Measurements from ENCODE around the gene TGFBR2.

TGFBR2 gene

DNA sequence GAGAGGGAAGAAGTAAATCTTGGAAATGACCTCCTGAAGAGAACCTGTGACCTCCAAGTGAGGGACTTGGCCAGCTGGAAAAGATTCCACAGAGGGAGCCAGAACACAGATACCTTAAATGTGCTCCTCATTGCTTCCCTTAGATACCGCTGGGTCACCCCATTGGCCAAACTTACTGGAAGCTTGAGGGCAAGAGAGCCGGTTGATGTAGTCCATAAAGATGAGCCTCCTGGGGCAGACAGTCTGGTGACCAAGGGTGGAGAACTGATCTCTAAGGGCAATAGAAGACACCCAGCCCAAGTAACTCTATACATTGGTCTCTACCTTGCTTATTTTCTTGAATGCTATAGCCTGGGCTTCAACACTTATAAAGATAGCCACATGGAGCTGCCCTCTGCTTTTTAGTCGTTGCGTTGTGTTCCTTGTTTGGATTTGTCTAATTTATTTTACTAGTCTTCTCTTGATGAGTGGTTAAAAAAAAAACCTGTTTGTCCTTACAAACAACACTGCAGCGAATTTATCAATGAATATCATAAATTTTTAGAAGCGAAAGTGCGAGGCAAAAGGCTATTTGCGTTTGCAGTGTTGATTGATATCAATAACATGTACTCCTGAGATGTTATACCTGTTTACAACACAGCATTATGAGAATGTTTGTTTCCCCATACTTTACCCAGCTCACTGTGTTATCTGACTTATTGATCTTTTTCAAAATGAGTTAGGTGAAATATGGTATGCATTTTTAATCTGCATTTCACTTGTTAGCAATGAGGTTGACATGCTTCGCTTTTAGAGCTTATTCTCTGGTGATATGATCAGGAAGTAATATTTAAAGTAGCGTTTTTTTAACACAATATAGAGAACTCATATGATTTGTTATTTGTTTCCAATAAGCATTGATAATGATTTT, 31.2 kb downstream of the TGFBR2 start:
- no peak for DNase-seq

DNA sequence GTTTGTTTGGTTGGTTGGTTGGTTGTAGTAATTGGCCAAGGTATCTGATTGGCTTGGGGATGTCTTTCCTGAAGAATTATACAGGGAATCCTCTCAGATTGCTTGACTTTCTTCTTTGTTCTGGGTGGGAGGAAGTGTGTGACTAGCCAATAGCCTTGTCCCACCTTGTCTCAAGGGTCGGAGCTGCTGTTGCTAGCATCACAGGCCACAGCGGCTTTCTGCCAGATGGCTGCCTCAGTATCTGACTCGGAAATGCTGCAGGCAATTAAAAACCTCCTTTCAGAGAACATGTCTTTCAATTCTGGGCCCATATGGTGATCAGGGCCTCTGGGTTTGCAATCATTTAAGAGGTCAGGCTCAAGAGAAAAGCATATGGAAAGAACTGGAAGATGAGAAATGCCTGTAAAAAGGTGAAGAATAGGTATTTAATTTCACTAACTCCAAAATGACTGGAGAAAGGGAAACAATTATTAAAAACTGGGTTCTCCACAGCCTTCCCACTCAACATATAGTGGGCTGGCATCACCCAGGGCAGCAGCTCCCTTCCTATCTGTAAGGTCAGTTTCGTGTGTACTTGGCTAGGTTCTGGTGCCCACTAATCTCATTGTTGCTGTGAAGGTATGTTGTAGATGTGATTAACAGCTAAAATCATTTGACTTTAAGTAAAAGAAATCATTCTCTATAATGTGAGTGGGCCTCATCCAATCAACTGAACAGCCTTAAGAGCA, 32.4 kb downstream of the TGFBR2 start:
- no peak for DNase-seq

DNA sequence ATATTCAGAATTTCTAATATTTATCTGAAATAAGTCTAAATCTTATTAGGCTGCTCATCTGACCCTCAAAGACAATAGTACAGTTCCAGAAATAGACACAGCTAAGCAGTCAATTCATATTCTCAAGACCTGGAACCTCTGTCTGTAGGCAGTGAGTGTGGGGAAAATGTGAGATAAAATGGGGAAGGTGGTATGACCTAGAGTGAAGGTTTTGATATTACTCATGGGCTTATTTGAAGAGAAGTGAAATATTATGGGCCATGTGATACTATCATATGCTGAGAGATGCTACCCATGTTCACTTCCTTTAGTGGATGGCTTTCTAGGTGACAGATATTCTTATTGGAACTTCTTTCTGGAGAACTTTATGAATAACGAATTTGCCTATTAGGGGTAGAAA, 33.5 kb downstream of the TGFBR2 start:
- no peak for DNase-seq

DNA sequence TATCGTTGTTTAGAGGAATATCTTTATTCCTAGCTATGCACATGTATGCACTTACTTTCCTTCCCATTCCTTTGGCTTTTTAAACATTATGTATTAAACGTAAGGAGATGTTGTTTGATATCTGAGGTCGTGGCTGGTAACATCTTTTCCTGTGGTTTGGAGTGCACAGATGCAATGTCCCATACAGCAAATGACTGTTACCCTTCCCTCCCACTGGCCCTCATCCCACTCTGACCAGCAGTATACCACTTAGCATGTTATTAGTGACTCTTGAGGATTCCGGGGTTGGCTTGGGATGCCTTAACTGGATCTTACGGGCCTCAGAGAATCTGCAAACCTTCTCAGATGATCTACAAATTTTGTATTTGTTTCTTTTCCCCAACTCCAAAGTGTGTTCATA, 34.5 kb downstream of the TGFBR2 start:
- DNase-seq, result no peak

DNA sequence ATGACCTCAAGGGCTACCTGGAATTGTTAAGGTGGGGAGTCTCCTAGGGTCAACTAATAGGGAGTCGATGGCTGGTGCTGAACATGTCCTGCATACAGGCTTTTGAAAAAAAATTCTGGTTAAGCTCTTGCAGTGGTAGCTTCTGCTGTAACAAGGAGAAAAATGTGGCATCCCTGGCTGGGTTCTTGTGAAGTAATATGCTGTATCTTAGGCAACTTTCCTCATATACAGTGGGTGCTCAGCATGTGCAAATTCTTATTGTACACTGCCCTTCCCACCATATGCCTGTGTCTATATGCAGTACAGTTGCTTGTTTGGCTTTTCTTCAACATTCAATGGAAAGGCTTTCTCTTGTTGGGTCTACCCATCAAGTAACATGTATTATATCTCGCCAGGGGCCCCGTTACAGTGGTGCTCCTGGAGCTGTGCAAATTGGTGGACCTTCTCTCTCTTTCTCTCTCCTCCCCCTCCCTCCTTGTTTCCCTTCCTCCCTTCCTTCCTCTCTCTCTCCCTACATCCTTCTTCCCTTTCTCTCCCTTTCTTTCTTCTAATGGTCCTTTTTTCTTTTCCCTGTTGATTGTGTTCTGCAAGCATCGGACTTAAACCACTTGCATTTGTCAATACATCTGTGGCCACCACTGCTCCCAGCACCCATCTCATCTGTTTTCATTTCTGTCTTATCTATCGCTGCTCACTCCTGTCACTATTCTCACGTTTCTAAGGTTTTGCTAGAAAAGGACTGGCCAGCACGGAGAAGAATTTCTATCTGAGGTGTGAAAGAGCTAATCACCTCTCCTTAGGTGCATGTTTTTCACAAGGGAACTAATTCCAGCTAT, 35.2 kb downstream of the TGFBR2 start:
- no peak for DNase-seq

DNA sequence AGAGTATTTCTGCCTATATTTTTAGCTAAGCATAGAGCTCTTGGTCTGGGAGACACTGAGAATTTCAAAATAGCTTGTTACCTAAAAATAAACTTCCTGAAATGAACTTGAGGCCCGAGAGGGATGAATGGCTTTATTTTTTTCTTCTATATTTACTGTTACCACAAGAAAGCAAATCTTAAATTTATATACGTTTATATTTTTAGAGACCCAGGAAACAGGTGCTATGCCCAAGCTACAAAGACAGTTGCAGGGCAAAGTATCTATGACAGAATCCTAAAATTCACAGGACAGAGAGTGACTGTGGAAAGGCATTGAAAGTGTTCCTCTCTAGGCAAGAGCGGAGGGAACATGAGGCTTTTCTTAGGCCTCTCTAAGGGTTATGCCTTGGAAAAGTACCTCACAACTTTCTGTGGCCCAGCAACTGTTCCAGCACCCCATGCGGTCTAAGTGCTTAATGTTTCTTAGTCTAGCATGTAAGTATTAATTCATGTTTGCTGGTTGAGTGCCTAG, 36.5 kb downstream of the TGFBR2 start:
- DNase-seq, result no peak

DNA sequence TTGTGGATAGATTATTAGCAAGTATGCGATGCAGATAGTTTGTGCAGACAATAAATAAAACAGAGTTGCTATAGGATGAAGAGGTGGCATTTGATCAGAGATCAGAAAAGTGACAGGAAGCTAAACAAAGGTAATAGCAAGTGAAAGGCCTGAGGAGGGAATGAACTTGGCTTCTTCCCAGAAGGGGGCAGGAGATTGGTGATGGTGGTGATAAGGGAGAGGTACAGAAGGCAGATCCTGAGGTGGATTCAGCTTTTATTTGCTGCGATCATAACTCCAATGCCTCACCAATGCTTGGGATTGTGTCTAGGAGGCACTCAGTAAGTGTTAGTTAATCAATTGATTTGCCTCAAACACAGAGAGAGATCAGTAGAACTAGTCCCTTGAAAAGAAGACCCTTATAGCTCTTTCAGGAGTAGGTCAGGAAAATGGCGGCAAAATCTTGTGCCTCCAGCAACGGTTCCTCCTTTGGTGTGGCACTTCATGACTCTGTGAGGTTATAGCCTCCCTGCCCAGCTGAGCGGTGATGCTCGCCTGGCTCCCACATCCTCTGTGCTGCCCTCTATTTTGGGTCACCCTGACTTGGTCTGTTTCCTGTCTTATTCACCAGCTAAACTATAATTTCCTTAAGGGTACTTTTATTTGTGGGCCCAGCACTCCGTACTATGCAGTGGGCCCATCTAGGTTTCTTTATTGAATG, 37.5 kb downstream of the TGFBR2 start:
- peak; percentile 61 for DNase-seq

DNA sequence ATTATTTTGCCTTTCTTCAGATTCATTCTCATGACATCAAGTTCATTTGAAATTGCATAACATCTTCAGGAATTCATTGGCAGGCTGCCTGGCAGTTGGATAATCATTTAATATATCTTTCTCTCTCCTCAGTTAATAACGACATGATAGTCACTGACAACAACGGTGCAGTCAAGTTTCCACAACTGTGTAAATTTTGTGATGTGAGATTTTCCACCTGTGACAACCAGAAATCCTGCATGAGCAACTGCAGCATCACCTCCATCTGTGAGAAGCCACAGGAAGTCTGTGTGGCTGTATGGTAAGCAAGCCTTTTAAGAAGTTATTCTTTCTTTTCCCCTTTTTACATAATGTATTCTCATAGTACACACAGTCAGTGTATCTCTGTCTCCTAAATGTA, 38.2 kb downstream of the TGFBR2 start:
- DNase-seq, result peak; percentile 55

DNA sequence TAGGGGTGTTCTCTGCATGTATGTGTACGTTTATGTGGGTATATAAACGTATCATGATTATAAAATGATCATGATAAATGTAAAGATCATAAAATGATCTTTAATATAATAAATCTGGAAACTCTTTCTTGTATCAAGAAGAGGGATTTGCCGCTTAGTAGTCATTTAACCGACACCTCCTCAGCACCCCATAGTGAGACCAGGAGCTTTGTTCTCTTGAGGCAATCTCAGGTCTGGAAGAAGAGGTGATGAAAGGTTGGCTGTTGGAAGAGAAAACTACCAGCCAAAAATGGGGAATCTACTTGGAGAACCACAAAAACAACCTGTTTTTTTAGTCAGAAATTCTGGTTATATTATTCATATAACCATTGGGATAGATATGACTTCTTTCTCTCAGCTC, 38.7 kb downstream of the TGFBR2 start:
- no peak for DNase-seq

DNA sequence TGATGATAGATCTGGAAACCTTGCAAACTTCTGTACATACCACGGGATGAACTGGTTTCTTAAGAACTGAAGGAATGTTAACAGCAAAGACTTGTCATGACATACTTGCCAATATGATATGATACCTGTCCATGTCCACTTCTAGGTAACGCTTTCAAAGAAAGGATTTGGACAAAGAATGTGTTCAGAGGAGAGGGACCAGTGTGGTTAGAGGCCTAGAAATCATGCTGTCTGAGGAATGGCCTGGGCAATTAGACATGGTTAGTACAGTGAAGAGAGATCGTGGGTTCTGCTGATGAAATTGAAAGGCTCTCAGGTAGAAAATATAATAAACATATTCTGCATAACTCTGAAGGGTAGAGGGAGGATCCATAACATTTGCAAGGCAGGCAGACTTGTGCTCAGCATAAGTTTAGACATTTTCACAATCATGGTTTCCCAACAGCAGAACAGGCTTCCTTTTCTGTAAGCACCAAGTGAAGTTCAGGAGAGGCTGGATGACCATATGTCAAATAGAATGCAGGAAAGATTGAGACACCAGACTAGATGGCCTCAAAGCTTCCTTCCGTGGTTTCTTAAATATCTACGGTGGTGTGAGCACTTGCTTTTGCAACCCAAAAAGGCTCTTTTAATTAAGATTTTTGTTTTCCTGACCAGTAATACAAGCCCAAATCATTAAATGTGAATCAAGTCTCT, 39.9 kb downstream of the TGFBR2 start:
- no peak for DNase-seq

DNA sequence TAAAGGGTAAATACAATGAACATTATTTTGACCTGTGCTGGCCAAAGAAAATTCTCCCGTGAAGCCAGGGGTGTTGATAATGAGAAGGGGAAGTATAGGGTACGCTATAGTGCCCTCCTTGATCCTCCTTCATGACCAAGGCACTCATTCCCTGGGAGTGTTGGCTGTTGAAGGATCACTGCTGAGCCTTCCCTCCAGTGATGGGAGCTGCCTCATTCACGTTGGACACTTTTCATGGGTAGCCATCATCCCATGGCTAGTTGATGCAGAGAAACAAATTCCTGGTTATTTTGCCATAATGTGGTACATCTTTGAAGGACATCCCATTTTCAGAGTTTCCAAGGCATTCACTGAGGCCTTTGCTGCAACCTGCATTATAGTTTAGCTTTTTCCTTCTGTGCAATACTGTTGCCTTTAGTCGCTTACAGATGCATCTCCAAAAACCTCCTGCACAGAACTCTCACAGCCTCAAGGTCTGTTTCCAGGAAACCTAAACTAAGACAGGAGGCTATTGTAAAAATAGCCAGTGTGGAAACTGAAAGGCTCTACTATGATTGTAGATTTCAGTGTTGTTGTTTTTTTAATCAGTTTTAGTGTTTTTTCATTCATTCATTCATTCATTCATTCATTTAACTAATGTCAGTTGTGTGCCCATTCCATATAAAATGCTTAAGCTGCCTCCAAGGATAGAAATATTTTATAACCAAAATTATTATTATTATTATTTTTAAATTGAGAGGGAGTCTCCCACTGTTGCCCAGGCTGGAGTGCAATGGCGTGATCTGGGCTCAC, 40.8 kb downstream of the TGFBR2 start:
- no peak for DNase-seq

DNA sequence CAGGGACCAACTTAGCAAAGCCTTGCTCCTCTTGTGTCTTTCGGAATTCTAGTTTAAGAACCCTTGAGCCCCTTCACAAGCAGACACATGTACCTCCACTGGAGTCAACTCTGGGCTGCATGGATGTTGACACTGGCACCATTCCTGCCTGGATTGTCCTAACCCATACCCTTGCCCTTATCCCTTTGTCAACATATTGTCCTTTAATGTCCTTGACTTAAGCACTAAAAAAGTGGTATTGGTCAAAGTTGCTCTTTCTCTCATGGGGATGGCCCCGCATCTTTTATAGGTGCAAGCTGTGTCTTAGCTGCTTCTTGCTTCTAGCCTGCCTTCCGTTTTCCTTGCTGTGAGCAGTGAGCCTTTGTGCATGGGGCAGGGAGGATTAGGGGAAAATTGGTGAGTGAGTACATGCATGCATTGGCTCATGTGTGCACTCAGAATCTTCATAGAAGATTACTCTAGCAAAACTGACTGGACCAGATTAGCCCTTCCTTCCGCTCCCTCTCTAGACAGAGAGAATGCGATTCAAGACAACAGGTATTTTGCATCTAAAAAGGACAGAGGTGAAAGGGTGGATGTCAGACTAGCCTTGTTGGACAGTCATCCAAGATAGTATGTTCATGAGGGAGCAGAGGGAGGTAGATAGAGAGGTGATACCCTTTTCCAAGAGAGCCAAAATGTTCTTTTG, 42.4 kb downstream of the TGFBR2 start:
- no peak for DNase-seq

DNA sequence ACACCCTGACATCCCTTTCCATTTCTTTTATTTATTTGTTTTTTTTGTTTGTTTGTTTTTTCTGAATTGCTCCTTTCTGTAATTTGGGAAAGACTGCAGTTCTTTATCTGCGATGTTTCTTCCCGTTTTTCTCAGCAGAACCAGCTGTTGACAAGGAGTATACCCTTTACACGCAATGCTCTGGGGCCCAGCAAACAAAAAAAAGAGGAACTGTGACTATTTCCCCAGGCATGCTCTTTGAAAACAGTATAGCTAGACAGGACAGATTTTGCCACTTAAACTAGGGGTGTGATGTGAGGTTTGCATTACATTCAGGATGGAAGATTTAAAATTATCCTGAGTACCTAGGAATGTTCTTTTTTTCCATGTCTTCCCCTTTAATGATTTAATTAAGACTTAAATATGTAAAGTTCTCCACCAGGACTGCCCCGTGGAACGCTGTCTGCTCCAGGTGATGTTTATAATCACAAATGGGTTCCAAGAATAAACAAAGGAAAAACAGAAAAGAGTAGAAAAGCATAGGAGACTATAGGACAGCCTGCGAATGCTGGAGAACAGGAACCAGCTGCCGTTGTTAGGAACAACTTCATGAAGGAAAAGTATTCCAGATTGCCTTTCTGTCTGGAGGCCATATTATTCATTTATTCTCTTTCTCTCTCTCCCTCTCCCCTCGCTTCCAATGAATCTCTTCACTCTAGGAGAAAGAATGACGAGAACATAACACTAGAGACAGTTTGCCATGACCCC, 43.3 kb downstream of the TGFBR2 start:
- DNase-seq, result no peak

DNA sequence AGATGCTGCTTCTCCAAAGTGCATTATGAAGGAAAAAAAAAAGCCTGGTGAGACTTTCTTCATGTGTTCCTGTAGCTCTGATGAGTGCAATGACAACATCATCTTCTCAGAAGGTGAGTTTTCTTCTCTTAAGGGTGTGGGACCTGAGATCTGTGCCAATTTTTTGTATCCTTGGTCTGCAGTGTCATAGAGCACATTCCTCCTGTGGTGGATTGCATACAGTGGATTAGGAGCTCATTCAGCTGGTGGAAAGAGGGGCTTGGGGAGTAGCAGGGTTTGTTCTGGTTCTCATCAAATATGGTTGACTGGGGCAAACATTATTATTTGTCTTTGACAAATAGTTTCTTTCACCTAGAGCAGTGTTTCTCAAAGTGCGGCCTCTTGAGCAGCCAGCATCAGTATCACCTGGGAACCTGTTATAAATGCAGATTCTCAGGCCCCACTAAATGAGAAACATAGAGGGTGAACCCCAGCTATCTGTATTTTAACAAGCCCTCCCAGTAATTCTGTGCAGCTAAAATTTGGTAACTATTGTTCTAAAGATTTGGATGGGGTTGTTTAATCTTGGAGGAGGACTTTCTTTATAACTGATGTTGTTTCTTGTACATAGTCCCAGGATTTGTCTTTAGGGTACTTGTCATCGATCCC, 44.1 kb downstream of the TGFBR2 start:
- no peak for DNase-seq

DNA sequence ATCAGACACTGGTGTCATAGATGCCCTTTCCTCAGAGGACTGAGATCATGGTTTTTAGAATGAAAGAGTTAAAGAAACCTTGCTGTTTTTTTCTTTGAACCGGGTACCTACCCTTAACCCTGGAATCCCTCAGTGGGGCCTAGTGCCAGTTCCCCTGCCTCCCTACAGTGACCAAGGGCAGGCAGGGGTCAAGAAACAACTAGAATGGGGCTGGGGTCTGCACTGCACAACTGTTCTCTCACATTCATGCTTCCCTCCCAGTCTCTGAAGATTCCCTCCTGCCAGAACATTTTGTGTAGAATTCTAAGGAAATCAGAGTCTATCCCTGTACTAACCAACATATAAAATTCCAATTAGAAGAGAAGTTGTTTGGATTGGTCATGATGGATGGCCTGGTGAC, 47.9 kb downstream of the TGFBR2 start:
- DNase-seq, result no peak

DNA sequence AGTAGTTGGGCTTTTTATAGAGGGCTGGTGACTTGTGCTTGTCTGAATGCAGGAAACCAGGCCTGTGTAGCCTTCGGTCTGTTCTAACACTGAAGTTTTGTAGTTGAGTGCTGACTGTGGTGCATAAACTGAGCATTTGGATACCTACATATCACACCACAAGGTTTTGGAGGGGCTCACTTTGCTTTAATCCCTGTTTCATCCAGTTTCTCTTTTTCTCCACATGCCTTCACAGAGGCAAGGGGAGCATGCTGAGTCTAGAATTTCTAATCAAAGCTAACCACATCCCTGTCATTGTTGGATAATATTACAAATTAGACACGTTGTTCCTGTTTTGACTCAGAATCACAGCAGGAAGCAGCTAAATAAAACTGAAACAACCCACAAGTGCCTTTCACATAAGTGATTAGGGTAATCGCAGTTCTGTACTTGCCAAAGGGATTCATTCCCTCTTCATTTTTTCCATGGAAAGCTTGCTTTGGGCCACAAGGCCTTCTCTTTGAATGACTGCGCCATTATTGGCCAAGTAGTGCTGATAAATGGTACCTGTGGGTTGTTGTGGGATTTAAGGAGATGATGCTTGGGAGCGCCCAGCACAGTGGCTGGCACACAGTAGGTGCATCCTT, 48.9 kb downstream of the TGFBR2 start:
- no peak for DNase-seq

DNA sequence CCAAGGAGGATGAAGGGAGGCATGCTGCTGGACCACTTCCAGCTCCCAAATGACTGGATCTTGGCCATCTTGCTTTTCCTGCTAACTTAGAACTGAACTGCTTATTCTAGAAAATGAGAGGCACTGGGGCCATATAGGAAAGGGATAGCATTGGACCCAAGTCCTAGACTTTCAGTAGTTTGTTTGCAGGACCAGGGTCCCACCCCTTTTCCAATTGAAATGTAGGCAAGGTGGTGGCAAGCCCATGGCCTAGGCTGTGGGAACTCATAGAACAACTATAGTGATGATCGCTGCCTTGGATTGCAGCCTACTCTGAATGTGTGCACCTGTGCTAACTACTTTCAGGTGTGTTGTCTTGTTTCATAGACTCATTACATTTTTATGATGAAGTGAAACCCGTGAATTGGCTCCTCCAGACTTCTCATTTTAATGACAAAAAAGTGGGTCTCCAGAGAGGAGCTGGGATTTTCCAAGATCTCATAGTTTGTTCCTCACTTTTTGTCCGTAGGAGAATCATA, 50.3 kb downstream of the TGFBR2 start:
- no peak for DNase-seq

DNA sequence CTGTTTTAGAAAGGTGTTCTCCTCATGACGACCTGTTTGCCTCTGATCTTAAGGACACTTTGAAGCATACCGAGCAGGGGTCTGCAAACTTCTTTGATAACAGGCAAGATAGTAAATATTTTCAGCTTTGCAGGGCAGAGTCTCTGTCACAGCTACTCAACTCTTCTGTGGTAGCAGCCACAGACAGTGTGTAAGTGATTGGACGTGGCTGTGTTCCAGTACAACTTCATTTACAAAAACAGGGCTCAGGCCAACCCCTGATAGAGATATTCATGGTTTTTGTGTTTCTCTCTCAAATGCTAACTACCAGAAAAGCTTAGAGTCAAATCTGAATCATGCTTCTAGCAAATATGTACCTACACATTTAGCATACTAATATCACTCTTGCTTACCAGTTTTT, 51.5 kb downstream of the TGFBR2 start:
- DNase-seq, result no peak
